Measurements from ENCODE around the gene STIM2. TPM values are rescaled to one million over a fixed set of nuclear protein-coding genes. Genes with fewer than 3 reads are reported as not detected.

Gene STIM2
- total RNA-seq, 4 donors from 2014 or later = 9.6 to 12.2 (median 10.1) TPM

GRCh38 chr4:26984896-26985295, 124.3 kb downstream of the STIM2 start:
- Histone ChIP-seq H3K27ac (replicated peaks in 1 of 4) (no peak overlapping the region), H3K4me1 (no peaks in the 10 kb centered on the region), H3K9me3 (no peaks in the 10 kb centered on the region), H3K36me3 (no peaks in the 10 kb centered on the region), H3K4me3 (no peak overlapping the region), H3K27me3 (no peaks in the 10 kb centered on the region)
- no peak for DNase-seq (ENCODE audit: extremely low spot score)
- 91% methylated on average over 3 of the region's 3 CpGs for WGBS
- TF ChIP-seq POLR2AphosphoS5 (IDR thresholded peaks at IDR 0.05) (no peak), POLR2A (IDR thresholded peaks at IDR 0.05; ENCODE audit: low read depth) (no peak), EP300 (IDR thresholded peaks at IDR 0.05) (no peak), CTCF (IDR thresholded peaks at IDR 0.05) (no peak)
- intact Hi-C loops (cut with DNase I) = no loop called here

- Histone ChIP-seq H3K9me3 (no peaks in the 10 kb centered on the region), H3K36me3 (no peaks in the 10 kb centered on the region), H3K4me3 (no peak overlapping the region), H3K27ac (replicated peaks in 1 of 4) (no peak overlapping the region), H3K27me3 (no peaks in the 10 kb centered on the region), H3K4me1 (no peaks in the 10 kb centered on the region)
- TF ChIP-seq CTCF (IDR thresholded peaks at IDR 0.05) = no peak
- no peak for TF ChIP-seq EP300 (IDR thresholded peaks at IDR 0.05)
- TF ChIP-seq POLR2AphosphoS5 (IDR thresholded peaks at IDR 0.05) = no peak
- no peak for TF ChIP-seq POLR2A (IDR thresholded peaks at IDR 0.05; ENCODE audit: low read depth)
- DNase-seq (ENCODE audit: extremely low spot score) = no peak
- intact Hi-C loops (cut with DNase I) = no loop called here
- WGBS = 81% methylated on average over 3 of the region's 3 CpGs
These were observed 125.2 kb downstream of the STIM2 start for GRCh38 chr4:26985873-26986272.

GRCh38 chr4:26987191-26987590, 126.5 kb downstream of the STIM2 start:
- WGBS = 94% methylated on average over 3 of the region's 3 CpGs
- no peaks in the 10 kb centered on the region for H3K36me3 ChIP-seq
- no peak overlapping the region for H3K27ac ChIP-seq (replicated peaks in 1 of 4)
- DNase-seq (ENCODE audit: extremely low spot score) = no peak
- H3K4me1 ChIP-seq = peaks cover 0 to 1% (median 0%) of the 10 kb centered on the region in 4 donors
- intact Hi-C loops (cut with DNase I) = no loop called here
- TF ChIP-seq EP300 (IDR thresholded peaks at IDR 0.05) (no peak), CTCF (IDR thresholded peaks at IDR 0.05) (no peak), POLR2AphosphoS5 (IDR thresholded peaks at IDR 0.05) (no peak), POLR2A (IDR thresholded peaks at IDR 0.05; ENCODE audit: low read depth) (no peak)
- no peaks in the 10 kb centered on the region for H3K9me3 ChIP-seq
- H3K4me3 ChIP-seq = no peak overlapping the region
- no peaks in the 10 kb centered on the region for H3K27me3 ChIP-seq

GRCh38 chr4:26991057-26991456, 130.4 kb downstream of the STIM2 start:
- intact Hi-C loops (cut with DNase I) = no loop called here
- Histone ChIP-seq H3K36me3 (no peaks in the 10 kb centered on the region), H3K4me1 (peaks cover 16 to 27% (median 23%) of the 10 kb centered on the region in 4 donors), H3K27ac (replicated peaks in 1 of 4) (no peak overlapping the region), H3K9me3 (no peaks in the 10 kb centered on the region), H3K27me3 (no peaks in the 10 kb centered on the region), H3K4me3 (no peak overlapping the region)
- WGBS = 95% methylated on average over 3 of the region's 3 CpGs
- TF ChIP-seq EP300 (IDR thresholded peaks at IDR 0.05) (no peak), POLR2A (IDR thresholded peaks at IDR 0.05; ENCODE audit: low read depth) (no peak), CTCF (IDR thresholded peaks at IDR 0.05) (no peak), POLR2AphosphoS5 (IDR thresholded peaks at IDR 0.05) (no peak)
- DNase-seq (ENCODE audit: extremely low spot score) = no peak

- intact Hi-C loops (cut with DNase I) = no loop called here
- WGBS = 54% methylated on average over 3 of the region's 3 CpGs
- H3K36me3 ChIP-seq = no peaks in the 10 kb centered on the region
- H3K27ac ChIP-seq (replicated peaks in 1 of 4) = peak overlapping the region in 1 of 4 donors; percentile 38
- H3K4me1 ChIP-seq = peaks cover 16 to 27% (median 23%) of the 10 kb centered on the region in 4 donors
- TF ChIP-seq CTCF (IDR thresholded peaks at IDR 0.05) (no peak), POLR2A (IDR thresholded peaks at IDR 0.05; ENCODE audit: low read depth) (no peak), POLR2AphosphoS5 (IDR thresholded peaks at IDR 0.05) (no peak), EP300 (IDR thresholded peaks at IDR 0.05) (no peak)
- H3K27me3 ChIP-seq = no peaks in the 10 kb centered on the region
- H3K9me3 ChIP-seq = no peaks in the 10 kb centered on the region
- H3K4me3 ChIP-seq = no peak overlapping the region
- no peak for DNase-seq (ENCODE audit: extremely low spot score)
These were observed 132.2 kb downstream of the STIM2 start for GRCh38 chr4:26992657-26993361.

Measured in esophagus muscularis mucosa (tissue), 4 donors.